NB4 (cell line): ENCODE data around the gene C6orf89.

Experiments
- CTCF ChIP-seq: IDR thresholded peaks from one replicate; pipeline ENCODE4 v1.5.1; 2012; ENCODE audit warnings: low read depth, low read length
- POLR2A ChIP-seq: IDR thresholded peaks from 2 replicates; pipeline ENCODE4 v1.6.1; 2011; ENCODE audit warnings: mild to moderate bottlenecking; ENCODE audit not compliant: insufficient read length; ENCODE audit errors: extremely low read depth

DNA sequence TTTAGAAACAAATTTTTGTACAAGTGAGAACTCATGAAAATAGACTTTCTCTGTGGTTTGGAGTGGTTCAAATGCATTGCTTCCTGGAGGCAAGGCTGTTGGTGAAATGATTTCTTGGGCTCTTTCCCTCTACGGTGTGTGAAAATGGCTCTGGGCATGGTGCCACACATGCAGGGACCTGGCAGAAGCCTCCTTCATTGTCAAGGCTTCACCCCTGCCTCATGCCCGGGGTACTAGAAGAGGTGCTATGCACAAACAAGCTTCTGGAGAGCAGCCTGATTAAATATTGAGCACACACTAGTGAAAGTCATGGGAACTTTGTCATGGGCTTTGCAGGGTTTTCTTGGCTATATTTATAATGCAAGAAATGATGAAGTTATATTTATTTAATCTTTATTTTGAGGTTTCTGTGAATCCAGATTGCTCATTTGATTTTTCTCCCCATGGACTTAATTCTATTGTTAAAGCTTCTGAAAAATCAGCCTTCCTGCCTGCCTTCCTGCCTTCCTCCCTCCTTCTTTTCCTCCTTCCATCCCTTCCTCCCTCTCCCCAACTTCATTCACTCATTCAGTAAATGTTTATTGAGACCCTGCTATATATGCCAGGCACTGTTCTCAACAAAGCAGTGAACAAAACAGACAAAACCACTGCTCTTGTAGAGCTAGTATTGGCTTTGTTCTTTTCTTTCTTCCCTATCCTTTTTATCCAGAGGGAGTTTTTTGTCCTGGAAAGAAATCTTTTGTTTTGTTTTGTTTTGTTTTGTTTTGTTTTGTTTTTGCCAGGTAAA lies 21.0 kb downstream of the C6orf89 start:
- TF ChIP-seq POLR2A, result no peak
- no peak for TF ChIP-seq CTCF
